ENCODE measurements around the gene SFT2D1.

Gene SFT2D1

GRCh38 chr6:166306378-166307081 is 35.8 kb downstream of the SFT2D1 start:
- DNase-seq: peak; percentile 71

DNA sequence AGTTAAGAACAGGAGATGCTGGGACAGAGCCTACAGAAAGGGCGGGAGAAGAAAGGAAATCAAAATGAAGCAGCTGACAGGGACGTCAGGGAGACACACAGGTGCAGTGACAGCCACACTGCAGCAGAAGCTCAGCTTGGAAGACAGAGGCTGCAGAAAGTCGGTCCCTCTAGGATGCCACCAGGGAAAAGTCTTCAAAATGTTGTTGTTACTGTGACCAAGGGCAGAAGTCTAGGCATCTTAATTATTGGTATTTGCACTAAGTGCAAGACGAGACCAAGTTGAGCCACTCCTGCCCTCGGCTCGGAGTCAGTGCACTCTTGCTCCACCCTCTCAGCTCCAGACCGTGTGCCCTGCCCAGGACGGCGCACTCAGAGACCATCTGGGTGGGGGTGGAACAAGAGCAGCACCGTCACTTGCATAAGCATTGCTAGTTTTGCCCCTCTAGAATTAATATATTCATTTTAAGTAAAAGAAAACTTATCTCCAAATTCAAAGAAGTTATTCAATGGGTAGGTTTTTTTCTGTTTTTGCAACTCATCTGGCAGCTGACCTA is 36.7 kb downstream of the SFT2D1 start:
- no peak for DNase-seq

DNA sequence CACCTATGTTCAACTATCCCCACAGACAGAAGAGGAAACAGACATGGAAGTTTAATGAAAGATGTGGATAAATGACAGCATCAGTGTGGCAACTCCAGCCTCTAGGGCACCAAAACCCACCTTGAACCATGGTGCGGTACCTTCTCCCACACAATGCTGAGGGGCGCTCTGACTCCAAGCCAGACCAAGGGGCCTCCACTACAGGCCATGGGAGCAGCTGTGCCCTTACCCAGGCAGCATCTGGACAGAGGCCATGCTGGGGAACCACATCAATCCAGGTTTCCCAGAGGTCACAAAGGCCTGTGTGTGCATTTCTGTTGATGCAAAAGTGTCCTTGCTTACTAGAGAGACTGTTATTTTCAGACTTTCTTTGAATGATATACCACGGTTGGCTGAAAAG is 38.2 kb downstream of the SFT2D1 start:
- DNase-seq: no peak

DNA sequence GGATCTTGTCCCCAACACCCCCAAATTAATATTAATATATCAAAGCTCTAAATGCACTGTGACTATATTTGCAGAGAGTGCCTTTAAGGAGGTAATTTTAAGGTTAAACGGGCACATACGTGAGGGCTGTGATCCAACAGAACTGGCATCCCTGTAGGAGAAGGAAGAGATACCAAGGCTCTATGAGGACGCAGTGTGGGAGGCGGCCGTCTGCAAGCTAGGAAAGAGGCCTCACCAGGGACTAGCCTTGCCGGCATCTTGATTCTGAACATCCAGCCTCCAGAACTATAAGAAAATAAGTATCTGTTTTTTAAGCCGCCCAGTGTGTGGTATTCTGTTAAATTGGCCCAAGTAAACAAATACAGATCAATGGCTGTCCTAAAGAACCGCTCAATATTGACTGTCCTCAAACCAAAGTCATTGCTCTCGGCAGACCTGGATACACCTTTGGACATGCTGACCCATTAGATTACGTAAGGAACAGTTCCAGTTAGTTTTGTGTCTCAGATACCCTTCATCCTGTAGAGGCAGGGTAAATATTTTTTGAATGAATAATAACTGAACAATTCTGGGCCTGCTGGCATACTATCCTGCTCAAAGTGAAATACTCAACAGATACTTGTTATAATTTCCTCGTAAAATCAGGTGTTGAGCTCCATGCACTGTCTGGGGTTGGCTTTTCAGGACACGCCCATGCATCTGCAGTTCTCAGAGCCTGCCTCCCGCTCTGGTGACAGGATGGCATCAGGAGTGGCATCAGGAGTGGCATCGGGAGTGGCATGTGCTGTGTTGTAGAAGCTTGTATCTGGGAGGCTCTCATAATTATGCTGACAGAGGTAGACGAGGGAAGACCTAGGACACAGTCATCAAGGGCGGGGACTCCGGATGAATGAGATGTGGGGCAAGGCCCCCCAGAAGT is 40.5 kb downstream of the SFT2D1 start:
- DNase-seq: no peak

DNA sequence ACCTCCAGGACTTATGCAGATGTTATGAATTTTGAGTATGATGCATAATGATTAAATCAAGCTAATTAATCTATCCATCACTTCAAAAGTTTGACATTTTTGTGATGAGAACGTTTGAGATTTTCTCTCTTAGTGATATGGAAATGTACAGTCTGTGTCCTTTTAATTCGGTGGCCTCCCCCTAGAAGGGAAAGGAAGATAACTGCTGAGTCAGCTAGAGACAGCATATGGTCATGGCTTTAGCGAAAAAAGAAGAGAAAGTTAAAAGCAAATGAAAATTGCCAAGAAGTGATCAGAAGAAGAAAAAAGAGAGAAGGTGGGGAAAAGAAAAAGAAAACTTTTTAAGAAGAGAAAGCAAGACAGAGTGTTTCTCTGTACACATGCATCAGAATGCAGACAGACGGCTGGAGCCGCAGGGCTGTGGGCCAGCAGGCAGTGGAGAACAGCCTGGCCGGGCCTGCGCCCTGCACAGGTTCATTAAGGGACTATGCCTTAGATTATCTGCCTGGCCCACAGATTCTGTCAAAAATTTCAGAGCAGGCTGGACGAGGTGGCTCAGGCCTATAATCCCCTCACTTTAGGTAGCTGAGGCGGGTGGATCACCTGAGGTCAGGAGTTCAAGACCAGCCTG is 41.9 kb downstream of the SFT2D1 start:
- no peak for DNase-seq

- no peak for DNase-seq
These were observed 44.7 kb downstream of the SFT2D1 start for GRCh38 chr6:166297606-166298005.

DNA sequence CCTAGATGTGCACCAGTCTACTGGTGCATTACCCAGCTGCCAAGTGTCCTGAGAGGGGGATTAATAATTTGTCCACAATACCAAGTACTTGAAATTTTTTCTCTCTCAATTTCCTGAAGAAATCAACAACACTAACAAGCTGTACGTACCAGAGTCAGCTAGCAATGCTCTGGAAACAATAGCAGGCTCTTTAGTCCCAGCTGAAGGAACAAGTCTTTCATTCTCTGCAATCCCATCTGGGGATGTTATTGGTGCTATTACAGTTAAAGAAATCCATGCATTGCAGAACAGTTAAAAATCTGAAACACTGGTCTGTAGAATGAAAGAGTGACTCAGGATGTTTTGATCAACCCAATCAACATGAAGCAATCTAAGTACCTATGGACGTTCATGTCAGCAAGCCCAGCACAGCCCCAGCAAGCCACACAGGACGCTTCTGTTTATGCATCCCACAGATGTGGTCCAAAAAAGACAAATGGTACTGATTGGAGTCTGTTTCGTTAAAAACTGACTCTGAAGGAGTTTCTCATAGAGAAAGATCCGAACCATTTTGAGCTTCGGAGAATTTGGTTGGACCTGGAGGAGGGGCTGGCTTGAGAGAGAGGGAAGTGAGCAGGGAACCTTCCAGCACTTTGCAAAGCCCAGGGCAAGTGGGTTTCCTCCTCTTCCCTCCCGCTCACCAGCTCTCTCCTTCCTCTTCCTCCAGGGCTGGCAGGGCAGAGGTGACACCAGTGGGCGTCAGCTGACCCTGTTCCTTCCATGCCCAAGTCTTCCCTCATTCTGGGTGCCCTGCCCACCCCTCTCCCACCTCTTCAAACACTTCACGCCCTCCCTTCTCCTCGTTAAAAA is 46.1 kb downstream of the SFT2D1 start:
- no peak for DNase-seq

GRCh38 chr6:166293731-166294584 is 48.4 kb downstream of the SFT2D1 start:
- no peak for DNase-seq

DNA sequence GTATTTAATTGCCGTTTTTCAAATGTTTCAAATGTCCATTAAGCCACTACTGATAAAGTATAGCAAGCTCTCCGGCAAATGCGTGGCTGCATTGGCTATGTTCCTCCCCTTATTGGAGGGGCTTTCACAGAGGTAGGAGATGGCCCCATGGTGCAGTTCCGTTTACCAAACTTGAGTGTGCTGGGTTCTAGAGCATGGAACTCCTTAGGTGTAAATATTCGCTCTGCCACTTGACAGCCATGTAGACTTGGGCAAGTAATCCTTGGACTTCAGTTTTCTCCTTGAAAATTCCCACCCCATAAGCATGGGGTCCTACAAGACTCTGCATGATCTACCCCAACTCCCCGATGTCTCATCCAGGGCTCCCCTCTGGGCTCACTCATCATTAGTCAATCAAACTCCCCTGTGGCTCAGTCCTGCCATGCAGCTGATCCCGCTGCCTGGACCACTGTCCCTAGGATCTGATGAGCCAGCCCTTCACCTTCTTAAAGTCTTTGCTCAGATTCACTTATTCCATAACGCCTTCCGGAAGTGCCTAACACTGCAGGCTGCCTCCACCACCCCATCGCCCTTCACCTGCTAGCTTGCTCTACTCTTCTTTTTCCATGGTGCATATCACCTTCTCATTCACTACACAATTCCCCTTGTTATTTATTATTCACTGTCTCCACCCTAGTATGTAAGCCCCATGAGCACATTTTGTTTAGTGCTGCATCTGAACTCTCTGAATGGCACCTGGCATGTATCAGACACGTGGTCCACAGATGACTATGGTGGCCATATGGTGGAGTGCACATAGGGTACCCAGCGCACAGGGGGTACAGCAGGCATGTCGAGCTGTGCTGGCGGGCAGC is 52.9 kb downstream of the SFT2D1 start:
- DNase-seq: no peak

DNA sequence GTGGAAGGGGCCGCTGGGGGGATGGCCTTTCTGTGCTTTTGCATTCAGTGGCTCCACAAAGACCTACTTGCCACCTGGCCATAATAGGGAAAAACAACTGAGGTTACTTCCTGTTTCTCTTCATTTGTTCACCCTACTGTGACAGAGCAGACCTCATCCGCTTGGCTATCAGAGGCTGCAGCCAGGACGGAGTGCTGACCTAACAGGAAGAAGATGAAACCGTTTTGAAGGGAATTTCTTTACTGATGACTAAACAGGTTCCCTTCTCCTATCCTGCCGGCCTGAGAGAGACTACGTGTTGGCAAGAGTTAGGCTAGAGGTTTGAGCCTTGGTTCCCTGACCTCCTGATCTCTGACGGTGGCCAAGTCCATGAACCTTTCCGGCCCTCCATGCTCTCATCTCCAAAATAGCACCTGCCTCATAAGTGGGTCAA is 55.5 kb downstream of the SFT2D1 start:
- no peak for DNase-seq

DNA sequence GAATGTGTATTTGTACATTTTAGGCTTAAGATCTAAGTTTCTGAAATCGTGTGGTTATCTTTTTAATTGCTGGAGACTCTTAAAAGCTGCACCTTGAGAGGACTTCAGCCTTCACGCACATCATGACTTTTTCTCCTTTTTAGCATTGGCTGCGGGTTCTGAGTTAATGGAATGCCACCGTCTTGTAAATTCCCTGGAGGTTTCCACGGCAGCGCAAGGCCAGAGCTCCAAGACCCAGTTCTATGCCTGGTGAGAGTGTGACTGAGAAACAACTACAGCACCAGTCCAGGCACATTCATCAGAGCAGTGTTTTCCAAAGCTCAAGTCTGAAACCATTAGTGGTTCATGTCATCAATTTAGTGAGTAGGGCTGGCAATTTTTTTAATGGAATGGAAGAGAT is 57.1 kb downstream of the SFT2D1 start:
- DNase-seq: no peak

GRCh38 chr6:166284640-166285039 is 57.7 kb downstream of the SFT2D1 start:
- DNase-seq: no peak

DNA sequence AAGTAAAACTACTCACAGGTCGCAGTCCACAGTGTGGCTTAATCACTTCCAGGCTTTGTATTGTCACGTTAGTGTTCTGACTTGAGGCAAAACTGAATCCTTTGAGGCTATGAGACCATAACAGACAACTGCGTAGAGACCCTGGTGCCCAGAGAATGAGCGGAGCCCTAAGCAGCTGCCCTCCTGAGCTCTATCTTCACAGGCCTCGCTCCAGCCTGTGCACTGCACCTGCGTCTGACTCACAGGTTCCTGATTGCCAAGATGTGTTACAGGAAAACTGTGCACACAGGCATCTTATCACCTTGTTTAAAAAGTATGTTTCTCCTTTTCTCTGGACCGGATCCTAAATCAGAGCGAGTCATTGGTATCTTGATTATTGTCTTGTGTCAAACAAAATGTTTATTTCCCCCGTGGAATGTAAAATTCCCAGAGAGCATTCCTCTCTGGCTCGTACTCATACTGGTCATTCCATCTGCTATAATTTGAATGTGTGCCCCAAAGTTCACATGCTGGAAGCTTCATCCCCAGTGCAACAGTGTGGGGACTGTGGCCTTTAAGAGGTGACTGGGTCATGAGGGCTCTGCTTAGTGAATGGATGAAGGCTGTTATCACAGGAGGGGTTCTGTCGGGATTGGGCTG is 59.8 kb downstream of the SFT2D1 start:
- DNase-seq: no peak

DNA sequence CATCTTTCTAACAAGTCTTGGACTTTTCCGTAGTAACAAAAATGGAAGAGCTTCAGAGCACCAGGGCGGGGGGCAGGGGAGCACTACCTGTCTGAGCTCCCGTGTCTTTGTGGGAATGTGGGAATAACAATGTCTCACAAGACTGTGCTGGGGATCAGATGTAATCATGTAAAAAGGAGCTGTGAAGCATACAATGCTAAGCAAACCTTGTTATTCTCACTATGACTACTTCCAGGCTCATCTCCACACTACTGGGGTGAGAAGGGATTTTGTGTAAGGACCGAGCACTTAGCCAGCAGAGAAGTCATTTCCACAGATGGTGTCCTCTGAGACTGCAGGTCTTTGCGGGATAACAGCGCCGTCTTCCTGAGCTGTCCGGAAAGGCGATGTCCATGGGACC is 61.2 kb downstream of the SFT2D1 start:
- no peak for DNase-seq

GRCh38 chr6:166279393-166279679 is 63.0 kb downstream of the SFT2D1 start:
- no peak for DNase-seq

DNA sequence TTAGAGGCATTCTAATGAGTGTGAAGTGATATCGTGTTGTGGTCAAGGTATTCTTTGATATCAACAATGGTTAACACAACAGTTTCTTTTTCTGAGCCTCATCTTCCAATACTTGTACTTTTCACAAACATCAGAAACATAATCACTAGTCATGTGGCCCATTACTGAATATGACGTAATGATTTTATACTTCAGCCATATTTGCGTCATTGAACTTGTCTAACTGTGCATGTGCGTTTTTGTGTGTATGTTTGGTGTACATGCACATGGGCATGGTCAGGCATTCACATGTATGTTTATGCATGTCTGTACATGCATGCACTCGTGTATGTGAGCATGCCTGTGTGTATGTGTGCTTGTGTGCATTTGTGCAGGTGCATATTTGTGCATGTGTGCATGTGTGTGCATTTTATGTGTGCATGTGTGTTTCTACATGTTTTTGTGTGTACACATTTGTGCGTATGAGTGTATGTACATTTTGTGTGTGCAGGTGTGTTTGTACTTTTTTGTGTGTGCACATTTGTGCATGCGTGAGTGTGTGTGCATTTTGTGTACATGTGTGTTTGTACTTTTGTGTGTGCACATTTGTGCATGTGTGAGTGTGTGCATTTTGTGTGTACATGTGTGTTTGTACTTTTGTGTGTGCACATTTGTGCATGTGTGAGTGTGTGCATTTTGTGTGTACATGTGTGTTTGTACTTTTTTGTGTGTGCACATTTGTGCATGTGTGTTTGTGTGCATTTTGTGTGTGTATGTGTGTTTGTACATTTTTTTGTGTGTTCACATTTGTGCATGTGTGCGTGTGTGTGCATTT is 63.6 kb downstream of the SFT2D1 start:
- DNase-seq: no peak

DNA sequence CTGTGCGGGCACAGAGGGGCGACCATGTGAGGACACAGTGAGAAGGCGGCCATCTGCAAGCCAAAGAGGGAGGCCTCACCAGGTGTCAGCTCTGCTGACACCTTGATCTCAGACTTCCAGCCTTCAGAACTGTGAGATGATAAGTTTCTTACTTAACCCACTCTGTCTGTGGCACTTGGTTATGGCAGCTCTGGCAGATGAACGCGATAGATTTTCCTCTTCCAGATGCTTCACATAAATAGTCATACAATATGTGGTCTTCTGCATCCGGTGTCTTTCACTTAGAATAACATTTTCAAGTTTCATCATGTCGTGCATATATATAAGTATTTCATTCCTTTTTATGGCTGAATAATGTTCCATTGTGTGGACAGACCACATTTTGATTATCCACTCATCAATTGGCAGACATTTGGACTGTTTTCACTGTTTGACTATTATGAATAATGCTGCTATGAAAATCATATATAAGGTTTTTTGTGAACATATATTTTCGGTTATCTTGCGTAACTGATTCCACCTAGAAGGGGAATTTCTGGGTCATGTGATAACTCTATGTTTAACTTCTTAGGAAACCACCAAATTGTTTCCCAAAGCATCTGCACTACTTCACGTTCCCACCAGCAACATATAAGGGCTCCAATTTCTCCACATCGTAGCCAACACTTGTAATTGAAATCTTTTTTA is 64.3 kb downstream of the SFT2D1 start:
- no peak for DNase-seq

GRCh38 chr6:166277018-166277417 is 65.3 kb downstream of the SFT2D1 start:
- no peak for DNase-seq

- peak; percentile 70 for DNase-seq
These were observed 66.6 kb downstream of the SFT2D1 start for GRCh38 chr6:166275714-166276166.

Measured in NCI-H1092 treated with DMSO at 0.1 percent for 48 hours (cell line).